Placental pericyte (primary cell): ENCODE measurements around the gene EVI2A. TPM values are rescaled to one million over a fixed set of nuclear protein-coding genes. Genes with fewer than 3 reads are reported as not detected.

Experiments used
- total RNA-seq: library from RNA; depleted of rRNA; stranded (reverse); fragments of >200 nt; gene quantifications from 2 replicates; pipeline ENCODE4 v1.2.3, GENCODE V29; 2012

The EVI2A gene
- total RNA-seq = 1.1 and 1.9 TPM in 2 replicates

GRCh38 chr17:31321481-31321880, at the start of gene EVI2A:
TSS of gene EVI2A (minus strand) at chr17:31321622. CDS start at chr17:31319013, 2,609 bp downstream.

GRCh38 chr17:31313982-31314781, 7.2 kb downstream of the EVI2A start, which contains the start of gene EVI2B:
TSS of gene EVI2B (minus strand) at chr17:31314054. CDS start at chr17:31305609, 8,445 bp downstream.

GRCh38 chr17:31297090-31297489, 24.3 kb downstream of the EVI2A start, which contains the start of gene OMG:
TSS of gene OMG (minus strand) at chr17:31297239. CDS start at chr17:31296331, 908 bp downstream.

Other genes with a start within 250 kb of the EVI2A start
- 63.0 and 77.6 TPM in 2 replicates for gene NF1, start 226.6 kb downstream of the EVI2A start, total RNA-seq
- gene OMG, start 24.4 kb downstream of the EVI2A start, total RNA-seq = not detected in 2 replicates
- gene EVI2B, start 7.6 kb downstream of the EVI2A start, total RNA-seq = 0.66 and 0.86 TPM in 2 replicates
- under 0.01 and 0.44 TPM in 2 replicates for gene RAB11FIP4, start 70.1 kb upstream of the EVI2A start, total RNA-seq